ENCODE results near the gene MTPN.

GRCh38 chr7:135933509-135934188, 43.5 kb downstream of the MTPN start:
- TF ChIP-seq ZNF384 (IDR thresholded peaks at IDR 0.05) (no peak), BHLHE40 (IDR thresholded peaks at IDR 0.05; ENCODE audit: borderline replicate concordance) (no peak), FOXK2 (IDR thresholded peaks at IDR 0.05) (no peak), SP1 (IDR thresholded peaks at IDR 0.05) (no peak), PKNOX1 (IDR thresholded peaks at IDR 0.05) (no peak), SUZ12 (IDR thresholded peaks at IDR 0.05) (no peak)
